ENCODE data around the gene EBF3. TPM values are rescaled to one million over a fixed set of nuclear protein-coding genes. Genes with fewer than 3 reads are reported as not detected.

The EBF3 gene
- total RNA-seq, 1 donor from 2014 or later, result not detected

DNA sequence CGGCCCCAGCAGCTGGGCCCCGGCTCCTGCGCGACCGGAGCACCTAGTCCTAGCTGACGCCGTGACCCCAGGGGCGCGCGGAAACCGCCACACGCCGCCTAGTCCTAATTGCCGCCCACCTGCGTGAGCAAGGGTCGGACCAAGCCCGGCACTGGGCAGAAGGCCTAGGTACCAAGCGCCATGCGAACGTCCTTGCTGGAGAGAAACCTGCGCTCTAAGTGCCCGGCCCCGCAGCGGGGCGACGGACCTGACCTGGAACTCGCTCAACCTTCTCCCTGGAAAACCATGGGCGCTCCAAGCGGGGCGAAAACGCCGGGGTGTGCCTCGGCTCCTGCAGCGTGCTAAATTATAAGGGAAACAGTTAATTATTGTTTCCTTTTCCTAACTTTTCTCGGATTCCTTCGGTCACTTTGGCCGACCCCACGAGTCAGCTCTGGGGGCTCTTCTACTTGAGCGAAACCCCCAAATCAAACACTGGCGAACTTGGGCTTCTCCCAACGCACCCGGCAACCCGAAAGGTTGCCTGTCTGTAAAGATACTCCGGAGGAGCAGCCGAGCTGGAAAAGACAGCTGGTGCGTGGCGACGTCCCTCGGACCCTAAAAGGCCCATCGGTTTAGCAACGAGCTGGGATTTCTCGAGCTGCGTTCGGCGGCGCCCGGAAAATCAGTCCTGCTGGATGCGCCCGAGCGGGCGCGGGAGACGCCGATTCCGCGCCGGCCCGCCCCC lies 5.3 kb upstream of the EBF3 start:
- Histone ChIP-seq H3K36me3 (ENCODE audit: control insufficient read depth, insufficient read depth, low read length) (no peaks in the 10 kb centered on the region), H3K27me3 (ENCODE audit: control insufficient read depth, insufficient read depth, low read length) (peaks cover 92% of the 10 kb centered on the region), H3K4me3 (ENCODE audit: low read depth, low read length) (no peak overlapping the region)
- no peak for DNase-seq (ENCODE audit: low read depth)
- TF ChIP-seq, protein P1, sequence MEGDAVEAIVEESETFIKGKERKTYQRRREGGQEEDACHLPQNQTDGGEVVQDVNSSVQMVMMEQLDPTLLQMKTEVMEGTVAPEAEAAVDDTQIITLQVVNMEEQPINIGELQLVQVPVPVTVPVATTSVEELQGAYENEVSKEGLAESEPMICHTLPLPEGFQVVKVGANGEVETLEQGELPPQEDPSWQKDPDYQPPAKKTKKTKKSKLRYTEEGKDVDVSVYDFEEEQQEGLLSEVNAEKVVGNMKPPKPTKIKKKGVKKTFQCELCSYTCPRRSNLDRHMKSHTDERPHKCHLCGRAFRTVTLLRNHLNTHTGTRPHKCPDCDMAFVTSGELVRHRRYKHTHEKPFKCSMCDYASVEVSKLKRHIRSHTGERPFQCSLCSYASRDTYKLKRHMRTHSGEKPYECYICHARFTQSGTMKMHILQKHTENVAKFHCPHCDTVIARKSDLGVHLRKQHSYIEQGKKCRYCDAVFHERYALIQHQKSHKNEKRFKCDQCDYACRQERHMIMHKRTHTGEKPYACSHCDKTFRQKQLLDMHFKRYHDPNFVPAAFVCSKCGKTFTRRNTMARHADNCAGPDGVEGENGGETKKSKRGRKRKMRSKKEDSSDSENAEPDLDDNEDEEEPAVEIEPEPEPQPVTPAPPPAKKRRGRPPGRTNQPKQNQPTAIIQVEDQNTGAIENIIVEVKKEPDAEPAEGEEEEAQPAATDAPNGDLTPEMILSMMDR (IDR thresholded peaks at IDR 0.05; ENCODE audit: insufficient read depth, low read length, poor library complexity, severe bottlenecking), result no peak

GRCh38 chr10:129968853-129969183 lies 4.7 kb upstream of the EBF3 start:
- Histone ChIP-seq H3K27me3 (ENCODE audit: control insufficient read depth, insufficient read depth, low read length) (peaks cover 93% of the 10 kb centered on the region), H3K36me3 (ENCODE audit: control insufficient read depth, insufficient read depth, low read length) (no peaks in the 10 kb centered on the region), H3K4me3 (ENCODE audit: low read depth, low read length) (no peak overlapping the region)
- TF ChIP-seq, protein P1 (IDR thresholded peaks at IDR 0.05; ENCODE audit: insufficient read depth, low read length, poor library complexity, severe bottlenecking), result peak; percentile 66
- no peak for DNase-seq (ENCODE audit: low read depth)

DNA sequence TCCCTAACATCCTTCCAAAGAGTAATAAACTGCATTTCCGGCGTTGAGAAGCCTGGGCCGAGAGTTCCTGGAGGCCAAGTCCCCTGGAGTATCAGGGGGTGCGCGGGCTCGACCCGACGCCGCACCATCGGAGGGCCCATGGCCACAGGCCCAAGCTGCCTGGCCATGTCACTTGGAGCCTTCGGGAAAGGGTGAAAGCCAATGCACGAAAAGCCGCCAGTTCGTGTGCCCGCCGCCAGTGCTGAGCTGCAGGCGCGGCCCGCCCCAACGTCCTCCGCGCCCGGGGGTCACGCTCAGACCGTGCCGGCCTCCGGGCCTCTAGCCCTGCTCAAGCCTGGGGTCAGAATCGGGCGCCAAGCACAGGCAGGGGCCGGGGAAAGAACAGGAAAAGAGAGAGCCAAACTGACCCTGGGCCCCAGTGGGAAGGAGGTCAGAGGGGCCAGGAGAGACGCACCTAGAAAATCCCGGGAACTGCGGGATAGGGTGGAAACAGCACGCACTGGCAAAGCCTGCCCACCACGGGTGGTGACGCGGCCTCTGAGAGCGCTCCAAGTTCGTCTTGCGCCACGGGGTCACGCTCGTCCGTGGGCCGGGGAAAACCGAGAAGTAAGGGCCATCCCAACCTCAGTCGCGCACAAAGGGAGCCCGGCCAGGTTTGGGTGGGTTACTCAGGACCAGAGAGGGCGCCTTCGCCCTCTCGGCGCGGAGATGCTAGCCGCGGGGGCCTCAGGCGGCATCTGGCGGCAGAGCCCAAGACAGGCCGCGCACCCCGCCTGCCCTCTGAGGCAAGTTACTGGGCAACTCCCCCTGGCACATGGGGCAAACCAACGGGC lies 4.2 kb upstream of the EBF3 start:
- Histone ChIP-seq H3K4me3 (ENCODE audit: low read depth, low read length) (no peak overlapping the region), H3K27me3 (ENCODE audit: control insufficient read depth, insufficient read depth, low read length) (peaks cover 93% of the 10 kb centered on the region), H3K36me3 (ENCODE audit: control insufficient read depth, insufficient read depth, low read length) (no peaks in the 10 kb centered on the region)
- TF ChIP-seq, protein P1 (IDR thresholded peaks at IDR 0.05; ENCODE audit: insufficient read depth, low read length, poor library complexity, severe bottlenecking), result no peak
- DNase-seq (ENCODE audit: low read depth), result no peak

- Histone ChIP-seq H3K4me3 (ENCODE audit: low read depth, low read length) (no peak overlapping the region), H3K36me3 (ENCODE audit: control insufficient read depth, insufficient read depth, low read length) (no peaks in the 10 kb centered on the region), H3K27me3 (ENCODE audit: control insufficient read depth, insufficient read depth, low read length) (peaks cover 95% of the 10 kb centered on the region)
- DNase-seq (ENCODE audit: low read depth), result no peak
- TF ChIP-seq, protein P1 (IDR thresholded peaks at IDR 0.05; ENCODE audit: insufficient read depth, low read length, poor library complexity, severe bottlenecking), result no peak
Observed at GRCh38 chr10:129967579-129968019, 3.5 kb upstream of the EBF3 start.

DNA sequence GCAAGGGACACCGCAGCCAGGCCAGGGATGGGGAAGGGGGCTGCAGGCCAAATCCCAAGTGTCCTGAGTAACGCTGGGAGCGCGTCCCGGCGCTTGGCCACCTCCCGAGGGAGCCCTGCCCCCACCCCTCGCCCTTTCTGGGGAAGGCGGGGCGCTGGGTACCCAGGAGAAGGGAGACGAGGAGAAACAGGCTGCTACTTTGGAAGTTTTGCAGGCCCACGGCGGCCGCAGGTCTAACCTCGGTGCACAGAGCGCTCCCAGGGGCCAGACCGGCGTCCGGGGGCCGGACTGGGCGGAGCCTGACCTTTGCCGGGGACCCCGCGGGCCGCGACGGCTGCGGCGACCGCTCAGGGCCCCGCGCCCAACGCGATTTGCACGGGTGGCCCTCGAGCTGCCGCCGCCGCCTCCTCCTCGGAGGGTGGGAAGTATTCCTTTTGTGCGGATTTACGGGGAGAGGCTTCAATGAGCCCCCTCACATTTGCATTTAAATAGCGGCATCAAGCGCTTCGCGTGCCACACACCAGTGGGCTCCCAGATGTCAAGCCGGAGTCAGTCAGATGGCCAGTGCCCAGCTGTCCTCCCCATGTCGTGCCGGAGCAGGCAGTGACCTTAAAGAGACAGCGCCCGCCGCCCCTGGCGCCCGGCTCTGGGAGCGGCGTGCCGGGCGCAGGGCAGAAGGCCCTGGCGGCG lies 3.0 kb upstream of the EBF3 start:
- peaks cover 95% of the 10 kb centered on the region for H3K27me3 ChIP-seq (ENCODE audit: control insufficient read depth, insufficient read depth, low read length)

More for the DNA sequence above, 3.0 kb upstream of the EBF3 start:
- TF ChIP-seq, protein P1 (IDR thresholded peaks at IDR 0.05; ENCODE audit: insufficient read depth, low read length, poor library complexity, severe bottlenecking), result no peak
- Histone ChIP-seq H3K4me3 (ENCODE audit: low read depth, low read length) (no peak overlapping the region), H3K36me3 (ENCODE audit: control insufficient read depth, insufficient read depth, low read length) (no peaks in the 10 kb centered on the region)
- no peak for DNase-seq (ENCODE audit: low read depth)

All from kidney epithelial cell (primary cell).